Osteoblast (primary cell): ENCODE results near the gene SCP2. TPM values are rescaled to one million over a fixed set of nuclear protein-coding genes. Genes with fewer than 3 reads are reported as not detected.
A peak's percentile ranks its signal among the peaks of the same experiment; 100 is the strongest.

Experiments used
- DNase-seq: peaks from one replicate; pipeline ENCODE4 v3.0.0; 2011; ENCODE audit warnings: low spot score, mixed read lengths; ENCODE audit not compliant: insufficient read length; ENCODE audit errors: missing footprints
- H2AFZ ChIP-seq: 2 replicates; pipeline ENCODE4 v1.6.0; 2011; ENCODE audit warnings: mild to moderate bottlenecking, low read length
- H3K27ac ChIP-seq: 2 replicates; pipeline ENCODE4 v1.5.1; 2011; ENCODE audit warnings: mild to moderate bottlenecking, low read depth, low read length, moderate library complexity
- H3K27me3 ChIP-seq: 2 replicates; pipeline ENCODE4 v1.6.0; 2012; ENCODE audit warnings: mild to moderate bottlenecking, control low read depth, inconsistent platforms, low read length, moderate library complexity; ENCODE audit not compliant: insufficient read depth
- H3K36me3 ChIP-seq: 2 replicates; pipeline ENCODE4 v1.5.1; 2011; ENCODE audit warnings: mild to moderate bottlenecking, low read length, control low read depth, moderate library complexity; ENCODE audit not compliant: insufficient read depth
- H3K4me1 ChIP-seq: 2 replicates; pipeline ENCODE4 v1.5.1; 2011; ENCODE audit warnings: mild to moderate bottlenecking, low read length, control low read depth, moderate library complexity; ENCODE audit not compliant: insufficient read depth
- H3K4me2 ChIP-seq: 2 replicates; pipeline ENCODE4 v1.6.0; 2011; ENCODE audit warnings: mild to moderate bottlenecking, low read length; ENCODE audit not compliant: insufficient read depth
- H3K4me3 ChIP-seq: fragments of 200-600 bp; sonication (generic); 3 replicates; pipeline ENCODE4 v1.5.1; 2012; ENCODE audit warnings: mild to moderate bottlenecking, low read length, inconsistent platforms; ENCODE audit not compliant: insufficient read depth
- H3K79me2 ChIP-seq: 2 replicates; pipeline ENCODE4 v1.6.0; 2012; ENCODE audit warnings: mild to moderate bottlenecking, low read length, control low read depth, inconsistent platforms; ENCODE audit not compliant: insufficient read depth
- H3K9me3 ChIP-seq: 2 replicates; pipeline ENCODE4 v1.5.1; 2011; ENCODE audit warnings: low read depth, low read length, control low read depth
- H4K20me1 ChIP-seq: 2 replicates; pipeline ENCODE4 v1.6.0; 2012; ENCODE audit warnings: mild to moderate bottlenecking, low read length, control low read depth; ENCODE audit not compliant: insufficient read depth
- total RNA-seq: library from RNA; depleted of rRNA; stranded (reverse); fragments of >200 nt; gene quantifications from 2 replicates; pipeline ENCODE4 v1.2.3, GENCODE V29; 2012
- TF ChIP-seq, protein P1 (sequence below): IDR thresholded peaks from 2 replicates; pipeline ENCODE4 v1.5.1; 2011; ENCODE audit warnings: mild to moderate bottlenecking, low read depth, low read length, moderate library complexity; ENCODE audit errors: extremely low read depth

The SCP2 gene
- total RNA-seq, 1 donor, result 171 TPM

DNA sequence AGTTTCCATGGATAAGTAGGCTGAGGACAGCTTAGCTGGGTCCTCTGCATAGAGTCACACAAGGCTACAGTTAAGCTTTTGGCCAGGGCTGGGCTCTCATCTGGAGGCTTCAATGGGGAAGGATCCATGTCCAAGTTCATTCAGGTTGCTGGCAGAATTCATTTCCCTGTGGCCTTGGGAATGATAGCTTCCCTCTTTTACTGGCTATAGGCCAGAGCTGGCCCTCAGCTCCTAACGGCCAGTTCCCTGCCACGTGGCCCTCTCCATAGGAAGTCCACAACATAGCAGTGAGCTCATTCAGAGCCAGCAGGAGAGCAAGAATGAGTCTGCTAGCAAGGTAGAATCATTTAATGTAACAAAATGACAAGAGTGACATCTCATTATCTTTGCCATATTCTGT is 119.9 kb downstream of the SCP2 start:
- H3K27me3 ChIP-seq, result no peaks in the 10 kb centered on the region
- H3K4me3 ChIP-seq, result no peak overlapping the region
- no peaks in the 10 kb centered on the region for H3K9me3 ChIP-seq
- TF ChIP-seq, protein P1, sequence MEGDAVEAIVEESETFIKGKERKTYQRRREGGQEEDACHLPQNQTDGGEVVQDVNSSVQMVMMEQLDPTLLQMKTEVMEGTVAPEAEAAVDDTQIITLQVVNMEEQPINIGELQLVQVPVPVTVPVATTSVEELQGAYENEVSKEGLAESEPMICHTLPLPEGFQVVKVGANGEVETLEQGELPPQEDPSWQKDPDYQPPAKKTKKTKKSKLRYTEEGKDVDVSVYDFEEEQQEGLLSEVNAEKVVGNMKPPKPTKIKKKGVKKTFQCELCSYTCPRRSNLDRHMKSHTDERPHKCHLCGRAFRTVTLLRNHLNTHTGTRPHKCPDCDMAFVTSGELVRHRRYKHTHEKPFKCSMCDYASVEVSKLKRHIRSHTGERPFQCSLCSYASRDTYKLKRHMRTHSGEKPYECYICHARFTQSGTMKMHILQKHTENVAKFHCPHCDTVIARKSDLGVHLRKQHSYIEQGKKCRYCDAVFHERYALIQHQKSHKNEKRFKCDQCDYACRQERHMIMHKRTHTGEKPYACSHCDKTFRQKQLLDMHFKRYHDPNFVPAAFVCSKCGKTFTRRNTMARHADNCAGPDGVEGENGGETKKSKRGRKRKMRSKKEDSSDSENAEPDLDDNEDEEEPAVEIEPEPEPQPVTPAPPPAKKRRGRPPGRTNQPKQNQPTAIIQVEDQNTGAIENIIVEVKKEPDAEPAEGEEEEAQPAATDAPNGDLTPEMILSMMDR, result no peak
- H3K27ac ChIP-seq, result peak overlapping the region; percentile 12
- H3K36me3 ChIP-seq, result peaks cover 15% of the 10 kb centered on the region
- H4K20me1 ChIP-seq, result no peaks in the 10 kb centered on the region
- H3K79me2 ChIP-seq, result no peaks in the 10 kb centered on the region
- peak overlapping the region; percentile 0 for H3K4me2 ChIP-seq
- H3K4me1 ChIP-seq, result peaks cover 20% of the 10 kb centered on the region
- no peak overlapping the region for H2AFZ ChIP-seq
- no peak for DNase-seq

DNA sequence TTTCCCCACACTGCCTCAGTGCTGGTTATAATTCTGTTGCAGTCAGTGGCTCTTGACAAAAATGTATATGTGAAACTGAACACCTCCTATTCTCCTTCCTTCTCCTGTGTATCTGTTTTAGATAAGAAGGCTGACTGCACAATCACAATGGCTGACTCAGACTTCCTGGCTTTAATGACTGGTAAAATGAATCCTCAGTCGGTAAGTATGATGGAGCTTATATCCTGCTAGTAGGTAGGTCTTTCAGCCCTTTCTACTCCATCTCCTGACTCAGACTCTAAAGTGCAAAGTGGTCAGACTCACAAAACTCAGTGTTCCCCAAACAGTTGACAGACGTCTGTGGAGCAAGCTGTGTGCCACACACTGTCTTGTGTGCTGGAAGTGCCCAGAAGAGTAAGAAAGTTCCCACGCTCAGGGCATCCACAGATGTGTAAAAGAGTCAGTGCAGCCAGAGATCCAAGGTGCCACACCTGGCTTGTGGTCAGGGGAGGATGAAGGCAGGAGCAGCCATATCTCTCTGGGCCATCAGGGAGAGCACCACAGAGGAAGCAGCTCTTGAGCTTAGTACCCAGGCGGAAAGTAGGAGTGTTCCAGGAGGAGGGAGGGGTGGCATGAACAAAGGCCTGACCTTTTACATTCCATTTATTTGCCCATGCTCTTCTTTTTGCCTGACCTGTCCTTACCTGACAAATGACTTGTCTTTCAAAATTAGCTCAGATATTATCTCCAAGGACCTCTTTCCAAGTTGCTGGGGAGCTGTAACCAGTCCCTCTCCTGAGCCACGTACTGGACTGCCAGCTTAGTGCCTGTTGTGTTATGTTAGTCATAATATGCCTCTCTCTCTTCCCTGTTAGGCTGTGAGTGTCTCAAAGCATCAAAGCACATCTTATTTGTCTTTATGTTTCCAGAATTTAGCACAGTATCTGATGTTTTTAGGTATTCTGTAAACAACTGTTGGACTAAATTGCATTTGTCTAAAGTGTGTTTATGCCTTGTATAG is 121.0 kb downstream of the SCP2 start:
- TF ChIP-seq, protein P1, result no peak
- H3K36me3 ChIP-seq, result peaks cover 23% of the 10 kb centered on the region
- H4K20me1 ChIP-seq, result no peaks in the 10 kb centered on the region
- H3K27ac ChIP-seq, result peak overlapping the region; percentile 32
- no peak overlapping the region for H2AFZ ChIP-seq
- no peak overlapping the region for H3K4me3 ChIP-seq
- no peaks in the 10 kb centered on the region for H3K9me3 ChIP-seq
- peaks cover 20% of the 10 kb centered on the region for H3K4me1 ChIP-seq
- no peak for DNase-seq
- H3K79me2 ChIP-seq, result no peaks in the 10 kb centered on the region
- H3K27me3 ChIP-seq, result no peaks in the 10 kb centered on the region
- no peak overlapping the region for H3K4me2 ChIP-seq

DNA sequence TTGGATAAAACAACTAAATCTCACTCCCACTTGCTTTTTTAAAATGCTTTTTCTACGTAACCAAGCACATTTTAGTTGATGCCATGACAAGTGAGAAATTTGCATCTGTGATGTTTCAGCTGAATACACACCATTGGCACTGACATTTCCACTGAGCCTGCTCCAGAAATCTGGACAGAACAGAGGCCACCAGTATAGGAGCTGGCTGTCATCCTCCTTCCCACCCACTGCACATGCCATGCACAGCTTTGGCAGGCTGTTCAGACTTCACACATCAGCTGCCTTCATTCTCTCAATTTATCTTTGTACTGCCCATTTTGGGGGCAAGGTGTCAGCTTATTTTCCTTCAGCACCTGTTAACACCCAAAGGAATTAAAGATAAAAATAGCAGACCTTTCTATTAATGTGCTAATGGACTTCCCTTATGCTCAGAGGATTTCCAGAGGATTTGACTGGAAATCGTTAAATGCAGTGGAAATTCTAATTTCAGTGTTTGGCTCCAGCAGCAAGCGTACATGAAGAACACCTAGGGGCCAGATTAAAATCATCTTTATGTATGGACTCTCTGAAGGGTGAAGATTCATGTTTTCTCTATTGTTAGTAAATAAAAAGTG is 122.0 kb downstream of the SCP2 start:
- H3K4me2 ChIP-seq, result no peak overlapping the region
- H3K27ac ChIP-seq, result no peak overlapping the region
- no peaks in the 10 kb centered on the region for H3K79me2 ChIP-seq
- H3K9me3 ChIP-seq, result no peaks in the 10 kb centered on the region
- H3K4me1 ChIP-seq, result peaks cover 15% of the 10 kb centered on the region
- TF ChIP-seq, protein P1, result no peak
- no peak for DNase-seq
- no peaks in the 10 kb centered on the region for H3K27me3 ChIP-seq
- H3K4me3 ChIP-seq, result no peak overlapping the region
- H4K20me1 ChIP-seq, result no peaks in the 10 kb centered on the region
- H3K36me3 ChIP-seq, result peaks cover 31% of the 10 kb centered on the region
- H2AFZ ChIP-seq, result no peak overlapping the region

DNA sequence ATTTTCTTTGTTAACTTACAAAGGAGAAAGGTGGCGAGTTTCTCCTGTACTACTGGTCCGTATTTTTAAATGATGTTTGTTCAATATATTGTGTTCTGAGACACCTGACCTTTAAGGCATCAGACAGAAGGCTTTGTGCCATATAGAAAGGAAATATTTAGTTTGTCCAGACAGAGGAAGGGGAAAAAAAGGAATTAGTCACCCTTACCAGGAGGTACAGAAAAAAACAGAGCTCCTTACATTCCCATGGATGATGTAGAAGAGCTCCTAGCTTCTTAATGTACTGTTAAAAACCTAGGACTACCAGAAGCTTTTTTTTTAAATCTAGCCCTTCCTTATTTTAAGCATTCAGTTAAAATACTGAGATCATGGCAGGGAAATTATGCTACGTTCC is 122.5 kb downstream of the SCP2 start:
- no peak overlapping the region for H3K4me3 ChIP-seq
- H3K27ac ChIP-seq, result no peak overlapping the region
- peaks cover 15% of the 10 kb centered on the region for H3K4me1 ChIP-seq
- H3K4me2 ChIP-seq, result no peak overlapping the region
- no peak overlapping the region for H2AFZ ChIP-seq
- H4K20me1 ChIP-seq, result no peaks in the 10 kb centered on the region
- TF ChIP-seq, protein P1, result no peak
- H3K9me3 ChIP-seq, result no peaks in the 10 kb centered on the region
- peaks cover 31% of the 10 kb centered on the region for H3K36me3 ChIP-seq
- no peaks in the 10 kb centered on the region for H3K79me2 ChIP-seq
- H3K27me3 ChIP-seq, result no peaks in the 10 kb centered on the region
- DNase-seq, result no peak
